Spleen (tissue), 7 donors: ENCODE results near the gene CDC42EP1.

ENCODE experiments used
- POLR2AphosphoS5 ChIP-seq, 3 donors: sonication (generic); formaldehyde crosslinking; IDR thresholded peaks; one replicate each; pipeline ENCODE4 v1.5.1; 2017; ENCODE audit warnings: antibody characterized with exemption in 3 of 3
- TF ChIP-seq, protein P1 (sequence below), 11 experiments: fragments of 200-600 bp in 7 of 11; fragments of 450-650 bp in 4 of 11; sonication (generic) in 4 of 11; IDR thresholded peaks in 8 of 11; conservative IDR thresholded peaks in 3 of 11; 1 replicate in 7 of 11; 2 replicates in 4 of 11; pipeline versions ENCODE4 v1.4.0 to v1.8.0; 2016 to 2021; ENCODE audit warnings: antibody characterized with exemption in 11 of 11, inconsistent platforms in 4 of 11, mild to moderate bottlenecking in 1 of 11
- donor health status: DM: no; HTN: no; CAD: no; lungs with moderate emphysema.
- donor health status: DM: no; HTN: no; CAD: no.
- donor health status: DM: no; HTN: no; CAD: no.

DNA sequence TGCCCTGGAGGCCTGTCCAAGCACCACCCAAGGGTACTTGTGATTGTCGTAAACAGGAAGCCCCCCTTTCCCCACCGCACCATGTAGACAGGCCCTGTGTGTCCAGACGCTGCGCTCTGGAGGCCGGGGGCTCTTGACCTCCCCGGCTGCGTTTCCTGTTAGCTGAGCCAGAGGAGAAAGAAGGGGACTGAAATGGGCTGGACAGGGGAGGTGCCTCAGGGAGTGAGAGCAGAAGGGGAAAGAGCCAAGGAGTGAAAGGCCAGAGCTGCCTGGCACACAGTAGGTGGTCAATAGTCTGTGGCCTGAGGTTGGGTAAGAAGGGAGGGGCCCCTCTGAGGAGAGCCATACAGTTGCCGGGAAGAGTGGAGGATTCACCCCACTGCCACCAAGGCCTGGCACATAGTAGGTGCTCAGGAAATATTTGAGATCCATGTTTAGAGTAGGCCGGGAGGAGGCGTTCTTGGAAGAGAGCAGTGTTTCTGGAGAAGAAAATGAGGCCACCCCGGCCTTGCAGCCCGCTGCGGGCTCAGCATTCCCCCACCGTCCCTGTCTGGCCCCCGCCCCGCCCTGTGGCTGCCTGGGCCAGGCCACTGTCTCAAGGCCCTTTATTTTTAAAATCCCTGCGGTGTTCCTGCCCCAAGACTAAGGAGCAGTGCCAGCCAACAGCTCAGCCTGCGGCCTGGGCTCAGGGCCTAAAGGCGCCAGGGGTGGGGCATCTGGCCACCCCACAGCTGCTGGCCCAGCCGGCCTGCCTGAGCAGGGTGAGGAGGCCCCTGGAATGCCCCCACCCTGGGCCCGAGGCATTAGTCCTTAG lies 13.6 kb upstream of the CDC42EP1 start:
- TF ChIP-seq, protein P1, sequence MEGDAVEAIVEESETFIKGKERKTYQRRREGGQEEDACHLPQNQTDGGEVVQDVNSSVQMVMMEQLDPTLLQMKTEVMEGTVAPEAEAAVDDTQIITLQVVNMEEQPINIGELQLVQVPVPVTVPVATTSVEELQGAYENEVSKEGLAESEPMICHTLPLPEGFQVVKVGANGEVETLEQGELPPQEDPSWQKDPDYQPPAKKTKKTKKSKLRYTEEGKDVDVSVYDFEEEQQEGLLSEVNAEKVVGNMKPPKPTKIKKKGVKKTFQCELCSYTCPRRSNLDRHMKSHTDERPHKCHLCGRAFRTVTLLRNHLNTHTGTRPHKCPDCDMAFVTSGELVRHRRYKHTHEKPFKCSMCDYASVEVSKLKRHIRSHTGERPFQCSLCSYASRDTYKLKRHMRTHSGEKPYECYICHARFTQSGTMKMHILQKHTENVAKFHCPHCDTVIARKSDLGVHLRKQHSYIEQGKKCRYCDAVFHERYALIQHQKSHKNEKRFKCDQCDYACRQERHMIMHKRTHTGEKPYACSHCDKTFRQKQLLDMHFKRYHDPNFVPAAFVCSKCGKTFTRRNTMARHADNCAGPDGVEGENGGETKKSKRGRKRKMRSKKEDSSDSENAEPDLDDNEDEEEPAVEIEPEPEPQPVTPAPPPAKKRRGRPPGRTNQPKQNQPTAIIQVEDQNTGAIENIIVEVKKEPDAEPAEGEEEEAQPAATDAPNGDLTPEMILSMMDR (IDR thresholded peaks at IDR 0.05 in 8 of 11, conservative IDR thresholded peaks at IDR 0.05 in 3 of 11), result no peak
- peak in 2 of 3 donors; percentile 56 to 80 for TF ChIP-seq POLR2AphosphoS5 (IDR thresholded peaks at IDR 0.05)
